Stimulated activated CD8-positive, alpha-beta memory T cell treated with anti-CD3 and anti-CD28 coated beads, Interleukin-15, amount 100 ng/mL, for 24 hours (primary cell): Measurements from ENCODE around the gene RAB11A.

Experiments
- DNase-seq: peaks from one replicate; pipeline ENCODE4 v3.0.0-alpha.2; 2020; ENCODE audit warnings: low read depth

RAB11A gene

GRCh38 chr15:65916664-65917406 is 47.5 kb downstream of the RAB11A start:
- no peak for DNase-seq

- DNase-seq = no peak
Observed at GRCh38 chr15:65917407-65917756, 48.1 kb downstream of the RAB11A start.

GRCh38 chr15:65917936-65918335 is 48.6 kb downstream of the RAB11A start:
- no peak for DNase-seq

DNA sequence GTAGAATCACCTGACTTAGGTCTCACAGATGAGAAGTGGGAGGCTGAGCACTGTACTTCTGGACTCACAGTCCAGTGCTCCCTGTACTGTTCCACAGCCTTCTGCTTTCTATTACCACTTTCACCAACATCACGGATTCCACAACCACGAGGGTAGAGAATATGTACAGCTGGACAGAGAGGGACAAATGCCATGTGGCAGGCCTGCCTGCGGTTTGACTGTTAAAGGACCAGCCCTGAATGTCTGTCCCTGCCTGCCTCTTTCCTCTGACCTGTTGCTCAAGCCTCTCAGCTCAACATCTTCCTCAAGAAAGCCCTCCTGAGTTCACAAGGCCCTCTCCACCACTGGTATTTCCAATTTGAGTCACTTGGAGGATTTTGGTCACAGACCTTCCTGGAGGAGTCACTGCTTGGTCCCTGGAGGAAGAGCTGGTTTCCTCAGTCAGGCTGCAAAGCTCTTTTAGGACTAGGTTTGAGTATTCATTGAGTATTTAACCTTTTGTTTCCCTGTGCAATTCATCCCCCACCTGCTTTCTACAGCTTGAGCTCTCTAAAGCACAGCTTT is 49.1 kb downstream of the RAB11A start:
- DNase-seq = no peak

DNA sequence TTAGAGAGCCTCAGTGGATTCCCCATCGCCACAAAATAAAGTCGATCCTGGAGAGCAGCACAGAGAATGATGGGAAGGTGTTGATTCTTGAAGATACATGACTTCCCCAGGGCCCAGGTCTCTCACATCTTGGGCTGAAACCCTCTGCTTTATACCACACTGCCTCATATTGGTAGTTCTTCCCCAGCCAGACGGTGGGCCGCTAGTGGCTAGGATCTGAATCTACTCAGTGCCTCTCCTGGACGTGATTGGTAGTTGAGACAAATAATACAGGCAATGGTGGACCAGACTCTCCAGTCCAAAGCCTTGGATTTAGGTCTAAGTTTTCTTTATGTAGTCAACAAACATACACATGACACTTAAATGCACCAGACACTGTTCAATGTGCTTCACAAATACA is 49.7 kb downstream of the RAB11A start:
- no peak for DNase-seq

- no peak for DNase-seq
Observed at GRCh38 chr15:65919353-65919752, 50.1 kb downstream of the RAB11A start.

GRCh38 chr15:65920121-65920520 is 50.8 kb downstream of the RAB11A start:
- no peak for DNase-seq

- no peak for DNase-seq
Observed at GRCh38 chr15:65920825-65921309, 51.6 kb downstream of the RAB11A start.

GRCh38 chr15:65921780-65922179 is 52.5 kb downstream of the RAB11A start:
- DNase-seq = no peak

GRCh38 chr15:65922621-65923020 is 53.3 kb downstream of the RAB11A start:
- no peak for DNase-seq

DNA sequence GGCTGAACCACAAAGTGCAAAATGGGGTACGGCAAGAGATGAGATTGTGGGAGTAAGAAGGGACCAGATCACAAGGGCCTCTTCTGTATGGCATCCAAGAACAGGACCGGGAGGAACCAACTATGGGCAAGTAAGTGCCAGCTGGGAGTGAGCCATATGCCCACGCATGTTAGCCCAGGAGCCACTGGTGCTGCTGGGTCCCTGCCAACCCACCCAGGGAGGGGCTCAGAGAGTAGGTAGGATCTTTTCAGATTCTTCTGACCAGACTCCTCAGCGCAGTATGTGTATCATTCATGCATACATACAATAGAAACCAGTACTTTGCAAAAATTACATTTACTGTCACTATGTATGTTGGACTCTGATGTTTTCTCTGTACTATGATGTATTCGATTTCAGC is 54.0 kb downstream of the RAB11A start:
- no peak for DNase-seq

DNA sequence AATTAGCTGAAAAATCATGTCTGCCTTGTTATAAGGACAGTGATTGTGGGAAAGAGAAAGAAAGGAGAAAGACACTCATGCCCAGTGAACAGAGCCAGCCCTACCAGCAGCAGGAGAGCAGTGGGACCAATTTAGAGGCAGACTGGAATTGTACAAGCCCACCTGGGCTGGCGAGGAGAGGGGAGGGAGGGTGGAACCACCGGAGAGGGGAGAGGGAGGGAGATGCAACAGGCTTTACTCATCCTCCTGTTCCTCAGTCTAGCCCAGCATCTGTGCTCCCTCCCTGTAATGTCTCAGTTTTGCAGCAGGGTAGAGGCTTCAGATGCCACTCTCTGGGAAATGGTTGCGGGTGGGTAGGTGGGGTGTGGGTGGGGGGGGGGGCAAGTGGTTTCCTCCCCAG is 54.7 kb downstream of the RAB11A start:
- DNase-seq = no peak

GRCh38 chr15:65925338-65925737 is 56.0 kb downstream of the RAB11A start:
- DNase-seq = no peak

DNA sequence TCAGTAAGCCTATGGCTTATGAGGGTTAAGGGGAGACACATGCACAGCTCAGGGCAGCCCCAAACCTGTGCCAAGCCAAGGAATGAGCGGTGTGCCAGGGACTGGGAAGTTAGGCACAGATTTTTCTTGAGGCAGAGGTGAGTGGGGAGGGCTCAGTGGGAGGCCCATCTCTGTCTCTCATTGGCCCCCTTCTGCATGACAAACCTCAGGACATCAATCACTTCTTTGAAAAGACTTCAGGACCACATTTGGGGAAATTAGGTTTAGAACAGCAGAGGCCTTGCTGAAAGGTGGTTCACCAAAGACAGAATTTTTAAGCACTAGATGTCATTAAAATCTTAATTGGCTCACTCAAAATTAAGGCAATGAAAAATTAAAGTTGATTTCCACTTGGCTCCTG is 57.2 kb downstream of the RAB11A start:
- no peak for DNase-seq

DNA sequence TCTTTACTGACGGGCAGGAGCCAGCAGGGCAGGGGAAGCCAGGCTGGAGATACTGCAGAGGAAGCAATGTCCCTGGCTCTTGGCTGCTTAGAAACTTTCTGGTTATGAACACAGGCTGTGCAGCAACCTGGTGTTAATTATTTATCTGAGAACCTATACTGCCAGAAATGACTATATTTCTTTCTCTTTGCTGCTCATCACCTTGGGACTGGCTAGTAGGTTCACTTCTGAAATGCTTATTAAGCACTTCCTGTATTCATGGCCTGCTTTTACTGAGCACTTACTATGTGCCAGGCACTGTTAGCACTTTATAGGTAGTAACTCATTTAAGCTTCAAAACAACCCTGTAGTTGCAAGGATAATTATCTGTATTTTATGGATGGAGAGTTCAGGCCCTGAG is 57.6 kb downstream of the RAB11A start:
- no peak for DNase-seq

- DNase-seq = no peak
Observed at GRCh38 chr15:65927545-65927944, 58.3 kb downstream of the RAB11A start.

DNA sequence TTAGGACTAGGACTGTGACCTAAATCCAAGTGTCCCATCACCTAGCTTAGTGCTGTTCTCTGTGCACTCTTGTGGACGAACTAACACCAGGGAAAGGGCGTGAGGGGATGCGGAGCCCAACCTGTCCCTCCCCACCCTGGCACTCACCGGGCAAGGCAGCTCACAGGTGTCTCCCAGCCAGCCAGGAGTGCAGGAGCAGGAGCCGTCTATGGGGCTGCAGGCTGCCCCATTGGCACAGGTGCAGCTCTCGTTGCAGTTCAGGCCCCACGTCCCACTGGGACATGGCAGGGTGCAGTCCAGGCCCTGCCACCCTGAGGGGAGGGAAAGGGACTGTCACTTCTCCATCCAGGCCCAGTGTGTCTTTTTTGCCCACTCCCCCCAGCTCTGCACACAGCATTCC is 60.3 kb downstream of the RAB11A start:
- DNase-seq = no peak

DNA sequence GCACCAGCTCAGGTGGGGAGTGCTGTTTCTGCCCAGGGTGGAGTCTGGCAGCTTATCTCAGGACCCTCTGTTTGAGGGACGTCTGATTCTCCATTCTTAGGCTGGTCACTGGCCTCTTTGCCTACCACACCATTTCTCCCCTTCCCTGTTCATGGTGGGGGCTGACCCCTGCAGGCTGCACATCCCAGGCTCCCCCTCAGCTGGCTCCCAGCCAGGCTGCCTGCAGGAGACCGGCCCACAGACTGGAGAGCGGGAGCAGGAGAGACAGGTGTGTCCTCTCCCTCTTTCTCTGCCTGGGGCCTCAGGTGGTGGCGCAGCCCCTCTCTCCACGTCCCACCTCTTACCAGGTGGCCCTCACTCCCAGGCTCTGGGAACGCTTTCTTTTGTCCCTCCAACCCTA is 60.8 kb downstream of the RAB11A start:
- DNase-seq = no peak

DNA sequence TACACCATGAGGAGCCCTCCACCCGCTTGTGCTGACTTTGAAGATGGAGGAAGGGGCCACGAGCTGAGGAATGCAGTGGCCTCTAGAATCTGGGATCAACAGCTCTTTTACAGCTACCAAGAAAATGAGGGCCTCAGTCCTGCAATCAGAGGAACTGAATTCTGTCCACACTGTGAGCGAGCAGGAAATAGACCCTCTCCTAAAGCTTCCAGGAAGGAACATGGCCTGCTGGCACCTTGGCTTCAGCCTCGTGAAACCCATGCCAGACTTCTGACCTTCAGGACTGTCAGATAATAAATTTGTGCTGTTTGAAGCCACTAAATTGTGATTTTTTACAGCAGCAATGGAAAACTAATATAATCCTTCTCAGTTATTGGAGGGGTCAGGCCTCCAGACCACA is 61.9 kb downstream of the RAB11A start:
- DNase-seq = no peak

DNA sequence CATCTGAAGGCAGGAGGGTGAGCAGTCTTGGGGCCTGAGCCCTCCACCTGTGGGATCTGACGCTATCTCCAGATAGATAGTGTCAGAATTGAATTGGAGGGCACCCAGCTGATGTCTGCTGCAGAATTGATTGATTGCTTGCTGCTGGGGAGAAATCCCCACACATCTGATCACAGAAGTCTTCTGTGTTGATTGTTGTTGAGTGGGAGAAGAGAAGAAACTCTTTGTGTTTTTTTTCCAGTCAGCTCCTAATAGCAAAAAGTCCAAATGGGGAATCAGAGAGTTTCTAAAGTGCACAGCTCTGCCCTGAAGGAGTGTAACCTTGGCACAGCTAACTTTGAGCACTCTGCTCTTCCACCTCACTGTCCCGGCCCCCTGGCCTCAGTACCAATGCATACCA is 66.1 kb downstream of the RAB11A start:
- no peak for DNase-seq

GRCh38 chr15:65936282-65936681 is 67.0 kb downstream of the RAB11A start:
- no peak for DNase-seq

GRCh38 chr15:65937054-65937453 is 67.8 kb downstream of the RAB11A start:
- DNase-seq = no peak

GRCh38 chr15:65937476-65937875 is 68.2 kb downstream of the RAB11A start:
- DNase-seq = no peak

- DNase-seq = no peak
Observed at GRCh38 chr15:65938604-65939003, 69.3 kb downstream of the RAB11A start.
